Heart left ventricle (tissue), 16 donors: ENCODE results near the gene PHLPP2. TPM values are rescaled to one million over a fixed set of nuclear protein-coding genes. Genes with fewer than 3 reads are reported as not detected.
"Not testable (repeated sequence)": the region's sequence is repeated elsewhere in the genome, so short reads cannot be mapped to it uniquely, and the experiment has no call there.

Experiments
- ATAC-seq, 4 donors: fragments of 200-7000 bp; cut with Tn5 transposase; one replicate each; pipeline ENCODE4 v1.9.1; 2020 to 2022; ENCODE audit warnings: moderate library complexity in 4 of 4, mild to moderate bottlenecking in 3 of 4, moderate number of reproducible peaks in 1 of 4
- DNase-seq, 5 donors: peaks; one replicate each; pipeline ENCODE4 v3.0.0-alpha.2; 2020
- H3K27ac ChIP-seq, 12 donors: fragments of 200-600 bp; sonication (generic) in 4 of 12; one replicate each; pipeline versions ENCODE4 v1.5.0 to v1.8.0; 2016 to 2022; ENCODE audit warnings: mild to moderate bottlenecking in 2 of 12
- H3K27me3 ChIP-seq, 9 donors: fragments of 200-600 bp; sonication (generic) in 2 of 9; one replicate each; pipeline versions ENCODE4 v1.5.1 to v1.8.0; 2016 to 2022; ENCODE audit warnings: mild to moderate bottlenecking in 3 of 9
- H3K36me3 ChIP-seq, 9 donors: fragments of 200-600 bp; sonication (generic) in 2 of 9; one replicate each; pipeline versions ENCODE4 v1.5.0 to v1.8.0; 2018 to 2022; ENCODE audit warnings: mild to moderate bottlenecking in 2 of 9
- H3K4me1 ChIP-seq, 12 donors: fragments of 200-600 bp; sonication (generic) in 4 of 12; one replicate each; pipeline versions ENCODE4 v1.5.0 to v1.8.0; 2016 to 2022; ENCODE audit warnings: mild to moderate bottlenecking in 3 of 12
- H3K4me3 ChIP-seq, 12 donors: fragments of 200-600 bp; sonication (generic) in 4 of 12; one replicate each; pipeline versions ENCODE4 v1.5.0 to v1.8.0; 2017 to 2022; ENCODE audit warnings: mild to moderate bottlenecking in 9 of 12, moderate library complexity in 4 of 12
- H3K9me3 ChIP-seq, 12 donors: fragments of 200-600 bp; sonication (generic) in 4 of 12; one replicate each; pipeline versions ENCODE4 v1.5.0 to v1.8.0; 2016 to 2022; ENCODE audit warnings: mild to moderate bottlenecking in 1 of 12
- CTCF ChIP-seq, 12 donors: fragments of 200-600 bp; sonication (generic) in 4 of 12; IDR thresholded peaks; one replicate each; pipeline versions ENCODE4 v1.5.0 to v1.8.0; 2018 to 2022; ENCODE audit warnings: antibody characterized with exemption in 12 of 12, mild to moderate bottlenecking in 5 of 12
- POLR2A ChIP-seq, 2 donors: fragments of 450-650 bp; IDR thresholded peaks; one replicate each; pipeline ENCODE4 v1.6.1; 2017; ENCODE audit warnings: antibody characterized with exemption in 2 of 2, mild to moderate bottlenecking in 2 of 2, moderate library complexity in 2 of 2
- WGBS, 4 donors: extraction: QIAGEN DNeasy Blood & Tissue Kit in 2 of 4; methylation state at CpG; one replicate each; pipeline versions ENCODE4 v1.1.5 to v1.1.7; 2013 to 2018; 5-methylcytosine and 5-hydroxymethylcytosine counted together
- intact Hi-C, 10 donors: fragments of 100-400 bp; cut with DNase I; formaldehyde crosslinking; loops; one replicate each; pipeline versions ENCODE4 v1.11.1 to v1.14.2; 2022
- polyA plus RNA-seq, 2 donors: library from polyadenylated mRNA; stranded (reverse); fragments of 200-250 nt; gene quantifications; one replicate each; pipeline ENCODE4 v1.2.3, GENCODE V29; 2013
- total RNA-seq, 9 donors: library from RNA; depleted of rRNA in 2 of 9; stranded (reverse); fragments of >200 nt in 2 of 9; fragmentation: NEBNext Ultra II Directional in 3 of 9; extraction: Animal tissue kit (Norgen Biotek cat#: 25700) in 3 of 9; gene quantifications; one replicate each; pipeline versions ENCODE4 v1.1.0 to v1.2.4, GENCODE V29; 2016 to 2023
- donor health status: ischemic (EF 13 %, LVEDD 7.1; RV severe dilation, severe dysfunction).
- donor health status: healthy with polysubstance abuse.
- donor health status: DM: no; HTN: yes; CAD: no.
- donor health status: DM: no; HTN: no; CAD: no.
- donor health status: ischemic (EF 25% LVEDD 6.9; RV normal size, moderate dysfunction).
- donor health status: ischemic (EF 25% LVEDD 5.7; RV mildly dilated, moderate dysfunction).
- donor health status: healthy.
- donor health status: DM: yes; HTN: yes; CAD: no.
- donor health status: ischemic (EF 35%, LVEDD 5.7; RV mildly dilated, moderate dysfunction).
- donor health status: nonischemic (EF 11% LVEDD 7.7; RV severe dilation, severe dysfunction).
- donor health status: DM: yes; HTN: yes; CAD: no.
- donor health status: PGD.
- donor health status: ischemic (EF 29% LVEDD 5.4; RV normal size, mild dysfunction).
- donor health status: nonischemic (EF 23%, LVEDD 6.1; RV moderate dilation, normal function).

PHLPP2 gene
- total and polyA plus RNA-seq, 11 donors, result 0.99 to 7.4 (median 3.1) TPM

- Histone ChIP-seq H3K36me3 (no peaks in the 10 kb centered on the region), H3K27me3 (peaks cover 0 to 29% (median 9%) of the 10 kb centered on the region in 9 donors), H3K9me3 (no peaks in the 10 kb centered on the region), H3K4me1 (peaks cover 0 to 5% (median 0%) of the 10 kb centered on the region in 12 donors), H3K27ac (no peak overlapping the region), H3K4me3 (no peak overlapping the region)
- intact Hi-C loops, result loop anchor here in 1 of 10 donors (5.0 kb wide), 1 partner anchor 197 kb away; no protein-coding TSS in a partner anchor
- ATAC-seq (no peak), DNase-seq (no peak)
- TF ChIP-seq POLR2A (IDR thresholded peaks at IDR 0.05), result no peak
- no peak for TF ChIP-seq CTCF (IDR thresholded peaks at IDR 0.05)
- WGBS, 4 donors, result 46 to 58% (median 52%) methylated on average over 2 of the region's 2 CpGs
These were observed 115.4 kb downstream of the PHLPP2 start for GRCh38 chr16:71609066-71609465.

- no peak for DNase-seq
- ATAC-seq, result no peak
- Histone ChIP-seq H3K27ac (no peak overlapping the region), H3K9me3 (peaks cover 0 to 4% (median 0%) of the 10 kb centered on the region in 12 donors), H3K4me1 (no peaks in the 10 kb centered on the region), H3K27me3 (no peaks in the 10 kb centered on the region), H3K36me3 (no peaks in the 10 kb centered on the region), H3K4me3 (no peak overlapping the region)
- TF ChIP-seq CTCF (IDR thresholded peaks at IDR 0.05) (no peak), POLR2A (IDR thresholded peaks at IDR 0.05) (no peak)
- intact Hi-C loops, result no loop called here
- WGBS, 4 donors, result 72 to 81% (median 77%) methylated on average over 8 of the region's 8 CpGs
These were observed 123.7 kb downstream of the PHLPP2 start for GRCh38 chr16:71600822-71601221.

GRCh38 chr16:71598426-71598825 is 126.1 kb downstream of the PHLPP2 start:
- H3K9me3 ChIP-seq, H3K27ac ChIP-seq, ATAC-seq, H3K4me1 ChIP-seq, H3K4me3 ChIP-seq, intact Hi-C loops, DNase-seq, H3K36me3 ChIP-seq: not testable (repeated sequence)
- WGBS, 4 donors, result 52 to 60% (median 59%) methylated on average over 2 of the region's 2 CpGs
- H3K27me3 ChIP-seq, result peaks cover 0 to 10% (median 0%) of the 10 kb centered on the region in 9 donors

GRCh38 chr16:71595340-71595826 is 129.1 kb downstream of the PHLPP2 start:
- DNase-seq, H3K27ac ChIP-seq, ATAC-seq, H3K4me1 ChIP-seq, H3K36me3 ChIP-seq, intact Hi-C loops, H3K9me3 ChIP-seq, H3K4me3 ChIP-seq: not testable (repeated sequence)
- 83 to 91% (median 85%) methylated on average over 6 to 7 of the region's 7 CpGs for WGBS, 4 donors
- peaks cover 0 to 10% (median 0%) of the 10 kb centered on the region in 9 donors for H3K27me3 ChIP-seq

Other genes starting within 250 kb of the PHLPP2 start
- gene ZNF19, start 235.4 kb downstream of the PHLPP2 start, total RNA-seq, result 1 to 10 TPM in 7 of 9 donors, under 1 TPM in 2; 0.40 to 2.7 (median 2.0) TPM
- under 1 TPM; 0.73 to 0.99 TPM for gene ZNF19, start 235.4 kb downstream of the PHLPP2 start, polyA plus RNA-seq
- under 1 TPM in 1 of 9 donors, not detected in 8; 0.57 TPM for gene CHST4, start 198.3 kb downstream of the PHLPP2 start, total RNA-seq
- not detected for gene CHST4, start 198.3 kb downstream of the PHLPP2 start, polyA plus RNA-seq
- gene TAT, start 147.6 kb downstream of the PHLPP2 start, total RNA-seq, result under 1 TPM in 2 of 9 donors, not detected in 7; 0.05 to 0.50 TPM
- gene TAT, start 147.6 kb downstream of the PHLPP2 start, polyA plus RNA-seq, result not detected
- under 1 TPM in 1 of 9 donors, not detected in 8; 0.14 TPM for gene MARVELD3, start 98.5 kb downstream of the PHLPP2 start, total RNA-seq
- gene MARVELD3, start 98.5 kb downstream of the PHLPP2 start, polyA plus RNA-seq, result not detected
- gene AP1G1, start 84.1 kb upstream of the PHLPP2 start, total RNA-seq, result 10 to 100 TPM; 32.1 to 60.5 (median 37.1) TPM
- 10 to 100 TPM; 10.5 to 33.0 TPM for gene AP1G1, start 84.1 kb upstream of the PHLPP2 start, polyA plus RNA-seq
- 10 to 100 TPM; 14.3 to 24.2 (median 19.8) TPM for gene ATXN1L, start 121.3 kb upstream of the PHLPP2 start, total RNA-seq
- 10 to 100 TPM in 1 of 2 donors, 1 to 10 TPM in 1; 6.9 to 16.5 TPM for gene ATXN1L, start 121.3 kb upstream of the PHLPP2 start, polyA plus RNA-seq
- 1 to 10 TPM; 2.3 to 5.7 (median 3.9) TPM for gene ZNF821, start 159.5 kb upstream of the PHLPP2 start, total RNA-seq
- 1 to 10 TPM; 2.3 to 3.9 TPM for gene ZNF821, start 159.5 kb upstream of the PHLPP2 start, polyA plus RNA-seq
- gene IST1, start 170.8 kb upstream of the PHLPP2 start, total RNA-seq, result 100 to 1,000 TPM in 7 of 9 donors, 10 to 100 TPM in 2; 89.2 to 146 (median 109) TPM
- 100 to 1,000 TPM in 1 of 2 donors, 10 to 100 TPM in 1; 54.5 to 105 TPM for gene IST1, start 170.8 kb upstream of the PHLPP2 start, polyA plus RNA-seq